Measurements from ENCODE around the gene DLGAP4.

Gene DLGAP4

GRCh38 chr20:36461600-36462439 lies 155.7 kb downstream of the DLGAP4 start:
- H3K27ac ChIP-seq: peak overlapping the region; percentile 95
- no peak for TF ChIP-seq CTCF (conservative IDR thresholded peaks at IDR 0.05)

GRCh38 chr20:36462440-36463211 lies 156.5 kb downstream of the DLGAP4 start:
- peak overlapping the region; percentile 95 for H3K27ac ChIP-seq
- no peak for TF ChIP-seq CTCF (conservative IDR thresholded peaks at IDR 0.05)

GRCh38 chr20:36463212-36464061 lies 157.3 kb downstream of the DLGAP4 start:
- H3K27ac ChIP-seq: peak overlapping the region; percentile 95

GRCh38 chr20:36465109-36466080 lies 159.3 kb downstream of the DLGAP4 start:
- TF ChIP-seq CTCF (conservative IDR thresholded peaks at IDR 0.05): no peak
- H3K27ac ChIP-seq: peak overlapping the region; percentile 95

More at GRCh38 chr20:36463212-36464061, 157.3 kb downstream of the DLGAP4 start:
- TF ChIP-seq CTCF (conservative IDR thresholded peaks at IDR 0.05): no peak

- no peak for TF ChIP-seq CTCF (conservative IDR thresholded peaks at IDR 0.05)
- peak overlapping the region; percentile 95 for H3K27ac ChIP-seq
Measured at GRCh38 chr20:36466089-36466488, 159.9 kb downstream of the DLGAP4 start.

GRCh38 chr20:36467076-36467999 lies 161.2 kb downstream of the DLGAP4 start:
- H3K27ac ChIP-seq: peak overlapping the region; percentile 95
- TF ChIP-seq CTCF (conservative IDR thresholded peaks at IDR 0.05): no peak
